ENCODE results near the gene EWSR1.

EWSR1 gene

DNA sequence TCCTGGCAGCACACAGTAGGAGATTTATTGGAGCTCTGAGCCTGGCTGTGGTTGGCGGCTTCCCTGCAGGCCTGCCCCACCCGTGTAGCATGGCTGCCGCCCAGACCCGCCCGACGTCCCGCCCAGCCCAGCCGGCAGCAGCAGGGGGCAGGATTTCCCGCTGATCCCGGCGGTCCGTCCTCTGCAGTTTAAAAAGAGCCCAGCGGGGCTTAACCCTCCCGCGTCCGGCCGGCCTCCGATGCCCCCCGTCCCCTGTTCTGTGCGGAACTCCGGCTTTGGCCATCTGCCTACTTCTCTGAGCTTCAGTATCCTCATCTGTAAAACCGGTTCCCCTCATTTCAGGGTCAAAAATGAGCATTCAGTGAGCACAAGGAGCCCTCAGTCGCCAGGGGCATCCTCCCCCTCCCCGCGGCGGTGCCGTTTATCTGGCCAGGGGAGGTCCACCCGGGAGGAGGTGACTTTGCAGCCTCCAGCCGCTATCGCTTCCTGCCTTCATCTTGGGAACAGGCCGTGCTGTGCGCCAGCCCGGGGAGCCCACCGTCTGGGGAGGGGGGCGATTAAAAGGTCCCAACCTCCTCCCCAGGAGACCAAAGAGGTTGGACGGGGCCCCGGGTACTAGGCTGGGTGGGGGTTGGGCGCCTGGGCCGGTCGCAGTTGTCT lies 38.2 kb downstream of the EWSR1 start, which contains the start of gene GAS2L1 (continued):
- TF ChIP-seq ZNF394 (tag by site-specific recombination; IDR thresholded peaks at IDR 0.05; ENCODE audit: borderline replicate concordance): peak; percentile 61; the same call in 1 of the 2 replicates
- peak; percentile 81 for TF ChIP-seq KLF8 (tag by site-specific recombination; IDR thresholded peaks at IDR 0.05)
- TF ChIP-seq, protein P1, sequence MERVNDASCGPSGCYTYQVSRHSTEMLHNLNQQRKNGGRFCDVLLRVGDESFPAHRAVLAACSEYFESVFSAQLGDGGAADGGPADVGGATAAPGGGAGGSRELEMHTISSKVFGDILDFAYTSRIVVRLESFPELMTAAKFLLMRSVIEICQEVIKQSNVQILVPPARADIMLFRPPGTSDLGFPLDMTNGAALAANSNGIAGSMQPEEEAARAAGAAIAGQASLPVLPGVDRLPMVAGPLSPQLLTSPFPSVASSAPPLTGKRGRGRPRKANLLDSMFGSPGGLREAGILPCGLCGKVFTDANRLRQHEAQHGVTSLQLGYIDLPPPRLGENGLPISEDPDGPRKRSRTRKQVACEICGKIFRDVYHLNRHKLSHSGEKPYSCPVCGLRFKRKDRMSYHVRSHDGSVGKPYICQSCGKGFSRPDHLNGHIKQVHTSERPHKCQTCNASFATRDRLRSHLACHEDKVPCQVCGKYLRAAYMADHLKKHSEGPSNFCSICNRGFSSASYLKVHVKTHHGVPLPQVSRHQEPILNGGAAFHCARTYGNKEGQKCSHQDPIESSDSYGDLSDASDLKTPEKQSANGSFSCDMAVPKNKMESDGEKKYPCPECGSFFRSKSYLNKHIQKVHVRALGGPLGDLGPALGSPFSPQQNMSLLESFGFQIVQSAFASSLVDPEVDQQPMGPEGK (tag by site-specific recombination; IDR thresholded peaks at IDR 0.05): peak; percentile 86
- no peak for TF ChIP-seq RBAK (tag by site-specific recombination; IDR thresholded peaks at IDR 0.05)
- no peak for TF ChIP-seq ZNF514 (tag by site-specific recombination; IDR thresholded peaks at IDR 0.05)
- TF ChIP-seq OSR2 (tag by site-specific recombination; IDR thresholded peaks at IDR 0.05): 0 out of 2 replicates have a peak, but pooled peaks have one; percentile 17
- TF ChIP-seq, protein P2, sequence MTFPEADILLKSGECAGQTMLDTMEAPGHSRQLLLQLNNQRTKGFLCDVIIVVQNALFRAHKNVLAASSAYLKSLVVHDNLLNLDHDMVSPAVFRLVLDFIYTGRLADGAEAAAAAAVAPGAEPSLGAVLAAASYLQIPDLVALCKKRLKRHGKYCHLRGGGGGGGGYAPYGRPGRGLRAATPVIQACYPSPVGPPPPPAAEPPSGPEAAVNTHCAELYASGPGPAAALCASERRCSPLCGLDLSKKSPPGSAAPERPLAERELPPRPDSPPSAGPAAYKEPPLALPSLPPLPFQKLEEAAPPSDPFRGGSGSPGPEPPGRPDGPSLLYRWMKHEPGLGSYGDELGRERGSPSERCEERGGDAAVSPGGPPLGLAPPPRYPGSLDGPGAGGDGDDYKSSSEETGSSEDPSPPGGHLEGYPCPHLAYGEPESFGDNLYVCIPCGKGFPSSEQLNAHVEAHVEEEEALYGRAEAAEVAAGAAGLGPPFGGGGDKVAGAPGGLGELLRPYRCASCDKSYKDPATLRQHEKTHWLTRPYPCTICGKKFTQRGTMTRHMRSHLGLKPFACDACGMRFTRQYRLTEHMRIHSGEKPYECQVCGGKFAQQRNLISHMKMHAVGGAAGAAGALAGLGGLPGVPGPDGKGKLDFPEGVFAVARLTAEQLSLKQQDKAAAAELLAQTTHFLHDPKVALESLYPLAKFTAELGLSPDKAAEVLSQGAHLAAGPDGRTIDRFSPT (tag by site-specific recombination; IDR thresholded peaks at IDR 0.05): peak; percentile 92
- TF ChIP-seq SP7 (tag by site-specific recombination; IDR thresholded peaks at IDR 0.05): peak; percentile 86
- TF ChIP-seq SP3 (tag by site-specific recombination; IDR thresholded peaks at IDR 0.05): peak; percentile 74
- TF ChIP-seq ZNF571 (tag by site-specific recombination; IDR thresholded peaks at IDR 0.05): no peak
- TF ChIP-seq ZNF76 (tag by site-specific recombination; IDR thresholded peaks at IDR 0.05; ENCODE audit: borderline replicate concordance, low read depth): peak; percentile 52; the same call in 1 of the 2 replicates
- TF ChIP-seq, protein P3, sequence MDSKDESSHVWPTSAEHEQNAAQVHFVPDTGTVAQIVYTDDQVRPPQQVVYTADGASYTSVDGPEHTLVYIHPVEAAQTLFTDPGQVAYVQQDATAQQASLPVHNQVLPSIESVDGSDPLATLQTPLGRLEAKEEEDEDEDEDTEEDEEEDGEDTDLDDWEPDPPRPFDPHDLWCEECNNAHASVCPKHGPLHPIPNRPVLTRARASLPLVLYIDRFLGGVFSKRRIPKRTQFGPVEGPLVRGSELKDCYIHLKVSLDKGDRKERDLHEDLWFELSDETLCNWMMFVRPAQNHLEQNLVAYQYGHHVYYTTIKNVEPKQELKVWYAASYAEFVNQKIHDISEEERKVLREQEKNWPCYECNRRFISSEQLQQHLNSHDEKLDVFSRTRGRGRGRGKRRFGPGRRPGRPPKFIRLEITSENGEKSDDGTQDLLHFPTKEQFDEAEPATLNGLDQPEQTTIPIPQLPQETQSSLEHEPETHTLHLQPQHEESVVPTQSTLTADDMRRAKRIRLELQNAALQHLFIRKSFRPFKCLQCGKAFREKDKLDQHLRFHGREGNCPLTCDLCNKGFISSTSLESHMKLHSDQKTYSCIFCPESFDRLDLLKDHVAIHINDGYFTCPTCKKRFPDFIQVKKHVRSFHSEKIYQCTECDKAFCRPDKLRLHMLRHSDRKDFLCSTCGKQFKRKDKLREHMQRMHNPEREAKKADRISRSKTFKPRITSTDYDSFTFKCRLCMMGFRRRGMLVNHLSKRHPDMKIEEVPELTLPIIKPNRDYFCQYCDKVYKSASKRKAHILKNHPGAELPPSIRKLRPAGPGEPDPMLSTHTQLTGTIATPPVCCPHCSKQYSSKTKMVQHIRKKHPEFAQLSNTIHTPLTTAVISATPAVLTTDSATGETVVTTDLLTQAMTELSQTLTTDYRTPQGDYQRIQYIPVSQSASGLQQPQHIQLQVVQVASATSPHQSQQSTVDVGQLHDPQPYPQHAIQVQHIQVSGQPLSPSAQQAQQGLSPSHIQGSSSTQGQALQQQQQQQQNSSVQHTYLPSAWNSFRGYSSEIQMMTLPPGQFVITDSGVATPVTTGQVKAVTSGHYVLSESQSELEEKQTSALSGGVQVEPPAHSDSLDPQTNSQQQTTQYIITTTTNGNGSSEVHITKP (tag by site-specific recombination; IDR thresholded peaks at IDR 0.05): peak; percentile 95
- no peak for TF ChIP-seq ZNF138 (tag by site-specific recombination; IDR thresholded peaks at IDR 0.05; ENCODE audit: borderline replicate concordance)
- no peak for TF ChIP-seq ZBTB21 (tag by site-specific recombination; IDR thresholded peaks at IDR 0.05)
- no peak for TF ChIP-seq ZNF664 (tag by site-specific recombination; IDR thresholded peaks at IDR 0.05)
- peak; percentile 17; the same call in 1 of the 2 replicates for TF ChIP-seq KLF10 (tag by site-specific recombination; IDR thresholded peaks at IDR 0.05)
- TF ChIP-seq HOXC10 (CRISPR knock-in tag; IDR thresholded peaks at IDR 0.05): no peak
- no peak; the same call in none of the 2 replicates for TF ChIP-seq ZEB2 (tag by site-specific recombination; IDR thresholded peaks at IDR 0.05)
- TF ChIP-seq ZNF2 (tag by site-specific recombination; IDR thresholded peaks at IDR 0.05): 0 out of 2 replicates have a peak, but pooled peaks have one; percentile 68
- peak; percentile 63; the same call in 1 of the 2 replicates for TF ChIP-seq YY1 (tag by site-specific recombination; IDR thresholded peaks at IDR 0.05)
- peak; percentile 99 for TF ChIP-seq ZBTB20 (tag by site-specific recombination; IDR thresholded peaks at IDR 0.05)
- peak; percentile 99 for TF ChIP-seq ZIC2 (tag by site-specific recombination; IDR thresholded peaks at IDR 0.05)
- peak; percentile 46; the same call in 1 of the 2 replicates for TF ChIP-seq ZNF121 (tag by site-specific recombination; IDR thresholded peaks at IDR 0.05)
- TF ChIP-seq KLF16 (tag by site-specific recombination; IDR thresholded peaks at IDR 0.05): peak; percentile 54; the same call in 1 of the 2 replicates
- no peak; the same call in 1 of the 2 replicates for TF ChIP-seq TRIM28 (IDR thresholded peaks at IDR 0.05; ENCODE audit: borderline replicate concordance, low read length)
- TF ChIP-seq ZNF175 (tag by site-specific recombination; IDR thresholded peaks at IDR 0.05): no peak
- TF ChIP-seq, protein P4, sequence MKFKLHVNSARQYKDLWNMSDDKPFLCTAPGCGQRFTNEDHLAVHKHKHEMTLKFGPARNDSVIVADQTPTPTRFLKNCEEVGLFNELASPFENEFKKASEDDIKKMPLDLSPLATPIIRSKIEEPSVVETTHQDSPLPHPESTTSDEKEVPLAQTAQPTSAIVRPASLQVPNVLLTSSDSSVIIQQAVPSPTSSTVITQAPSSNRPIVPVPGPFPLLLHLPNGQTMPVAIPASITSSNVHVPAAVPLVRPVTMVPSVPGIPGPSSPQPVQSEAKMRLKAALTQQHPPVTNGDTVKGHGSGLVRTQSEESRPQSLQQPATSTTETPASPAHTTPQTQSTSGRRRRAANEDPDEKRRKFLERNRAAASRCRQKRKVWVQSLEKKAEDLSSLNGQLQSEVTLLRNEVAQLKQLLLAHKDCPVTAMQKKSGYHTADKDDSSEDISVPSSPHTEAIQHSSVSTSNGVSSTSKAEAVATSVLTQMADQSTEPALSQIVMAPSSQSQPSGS (tag by site-specific recombination; IDR thresholded peaks at IDR 0.05; ENCODE audit: low read depth): no peak
- TF ChIP-seq GLI4 (tag by site-specific recombination; IDR thresholded peaks at IDR 0.05): no peak
- TF ChIP-seq ZNF629 (tag by site-specific recombination; IDR thresholded peaks at IDR 0.05): peak; percentile 53; the same call in 1 of the 2 replicates
- TF ChIP-seq PRDM1 (tag by site-specific recombination; IDR thresholded peaks at IDR 0.05): no peak

Measured in HEK293 (cell line).